Measurements from ENCODE around the gene LCMT1.

LCMT1 gene

GRCh38 chr16:25106567-25107465 lies 4.7 kb upstream of the LCMT1 start:
- no peak overlapping the region for H2BK12ac ChIP-seq (ENCODE audit: low read length)
- H3K4me3 ChIP-seq (ENCODE audit: low read depth, low read length) = peak overlapping the region; percentile 82
- H3K4ac ChIP-seq (ENCODE audit: low read depth, low read length) = peak overlapping the region; percentile 1
- H3K4me1 ChIP-seq (ENCODE audit: control insufficient read depth in 1 of 2, insufficient read depth in 2 of 2, low read length in 2 of 2) = peaks cover 3% of the 10 kb centered on the region in 2 experiments
- H3K27me3 ChIP-seq (ENCODE audit: insufficient read depth, low read length) = no peaks in the 10 kb centered on the region
- peak overlapping the region; percentile 31 for H4K12ac ChIP-seq (ENCODE audit: low read depth, low read length)
- peak overlapping the region; percentile 48 for H2AFZ ChIP-seq (ENCODE audit: insufficient read depth, low read length, poor library complexity)
- peak overlapping the region; percentile 91 for H3K4me2 ChIP-seq (ENCODE audit: low read length)
- WGBS (ENCODE audit: extremely low coverage, insufficient coverage, insufficient read length) = no CpG with 5 or more reads among the region's 63 CpGs
- peaks cover 4% of the 10 kb centered on the region for H3K79me2 ChIP-seq (ENCODE audit: control insufficient read depth, insufficient read depth, low read length, poor library complexity)
- H2AK5ac ChIP-seq (ENCODE audit: low read length) = no peak overlapping the region
- peaks cover 2% of the 10 kb centered on the region for H3K9me3 ChIP-seq (ENCODE audit: insufficient read depth, low read depth, low read length)
- peak; percentile 92 to 96 for DNase-seq
- H3K23ac ChIP-seq (ENCODE audit: low read length) = no peak overlapping the region
- H3K9ac ChIP-seq (ENCODE audit: low read length) = peak overlapping the region; percentile 92
- H3K27ac ChIP-seq (ENCODE audit: low read depth, low read length) = no peak overlapping the region
- peak overlapping the region; percentile 31 for H3K14ac ChIP-seq (ENCODE audit: low read length)
- H4K91ac ChIP-seq (ENCODE audit: low read depth, low read length) = peak overlapping the region; percentile 61
- peak overlapping the region; percentile 18 for H3K18ac ChIP-seq (ENCODE audit: low read length)
- no peaks in the 10 kb centered on the region for H3K36me3 ChIP-seq (ENCODE audit: control insufficient read depth in 1 of 2, insufficient read depth in 2 of 2, low read length in 2 of 2)
- peak overlapping the region; percentile 92 for H4K8ac ChIP-seq (ENCODE audit: low read depth, low read length)
- H2BK120ac ChIP-seq (ENCODE audit: insufficient read depth, low read length, poor library complexity) = peak overlapping the region; percentile 24
- no peak overlapping the region for H2BK5ac ChIP-seq (ENCODE audit: low read depth, low read length, poor library complexity)
- peaks cover 9% of the 10 kb centered on the region for H3K79me1 ChIP-seq (ENCODE audit: low read length)

GRCh38 chr16:25107466-25107792 lies 4.1 kb upstream of the LCMT1 start:
- peak overlapping the region; percentile 91 for H3K4me2 ChIP-seq (ENCODE audit: low read length)
- H3K27ac ChIP-seq (ENCODE audit: low read depth, low read length) = no peak overlapping the region
- H2BK5ac ChIP-seq (ENCODE audit: low read depth, low read length, poor library complexity) = no peak overlapping the region
- peak overlapping the region; percentile 87 for H4K8ac ChIP-seq (ENCODE audit: low read depth, low read length)
- no peak overlapping the region for H2BK12ac ChIP-seq (ENCODE audit: low read length)
- peaks cover 3 to 7% of the 10 kb centered on the region in 2 experiments for H3K4me1 ChIP-seq (ENCODE audit: control insufficient read depth in 1 of 2, insufficient read depth in 2 of 2, low read length in 2 of 2)
- H4K91ac ChIP-seq (ENCODE audit: low read depth, low read length) = peak overlapping the region; percentile 17
- peaks cover 9% of the 10 kb centered on the region for H3K79me1 ChIP-seq (ENCODE audit: low read length)
- DNase-seq = no peak
- H4K12ac ChIP-seq (ENCODE audit: low read depth, low read length) = peak overlapping the region; percentile 13
- H3K23ac ChIP-seq (ENCODE audit: low read length) = no peak overlapping the region
- peaks cover 3% of the 10 kb centered on the region for H3K9me3 ChIP-seq (ENCODE audit: insufficient read depth, low read depth, low read length)
- H2AFZ ChIP-seq (ENCODE audit: insufficient read depth, low read length, poor library complexity) = peak overlapping the region; percentile 17
- no peak overlapping the region for H3K18ac ChIP-seq (ENCODE audit: low read length)
- H3K4me3 ChIP-seq (ENCODE audit: low read depth, low read length) = no peak overlapping the region
- peak overlapping the region; percentile 90 for H3K9ac ChIP-seq (ENCODE audit: low read length)
- H3K27me3 ChIP-seq (ENCODE audit: insufficient read depth, low read length) = no peaks in the 10 kb centered on the region
- WGBS (ENCODE audit: extremely low coverage, insufficient coverage, insufficient read length) = no CpG with 5 or more reads among the region's 7 CpGs
- no peak overlapping the region for H3K4ac ChIP-seq (ENCODE audit: low read depth, low read length)
- H3K79me2 ChIP-seq (ENCODE audit: control insufficient read depth, insufficient read depth, low read length, poor library complexity) = peaks cover 8% of the 10 kb centered on the region
- H3K14ac ChIP-seq (ENCODE audit: low read length) = no peak overlapping the region
- no peak overlapping the region for H2AK5ac ChIP-seq (ENCODE audit: low read length)
- H2BK120ac ChIP-seq (ENCODE audit: insufficient read depth, low read length, poor library complexity) = no peak overlapping the region
- no peaks in the 10 kb centered on the region for H3K36me3 ChIP-seq (ENCODE audit: control insufficient read depth in 1 of 2, insufficient read depth in 2 of 2, low read length in 2 of 2)

GRCh38 chr16:25108054-25108453 lies 3.5 kb upstream of the LCMT1 start:
- WGBS (ENCODE audit: extremely low coverage, insufficient coverage, insufficient read length) = no CpG with 5 or more reads among the region's 3 CpGs
- no peak overlapping the region for H3K4me2 ChIP-seq (ENCODE audit: low read length)

GRCh38 chr16:25109643-25110042 lies 1.9 kb upstream of the LCMT1 start:
- Histone ChIP-seq H3K27ac (ENCODE audit: low read depth, low read length) (no peak overlapping the region), H3K14ac (ENCODE audit: low read length) (no peak overlapping the region), H2AK5ac (ENCODE audit: low read length) (no peak overlapping the region), H3K9ac (ENCODE audit: low read length) (no peak overlapping the region), H2BK5ac (ENCODE audit: low read depth, low read length, poor library complexity) (no peak overlapping the region), H3K36me3 (ENCODE audit: control insufficient read depth in 1 of 2, insufficient read depth in 2 of 2, low read length in 2 of 2) (peaks cover 0 to 2% of the 10 kb centered on the region in 2 experiments), H3K27me3 (ENCODE audit: insufficient read depth, low read length) (no peaks in the 10 kb centered on the region), H4K91ac (ENCODE audit: low read depth, low read length) (no peak overlapping the region), H3K4ac (ENCODE audit: low read depth, low read length) (no peak overlapping the region), H3K4me3 (ENCODE audit: low read depth, low read length) (no peak overlapping the region), H2AFZ (ENCODE audit: insufficient read depth, low read length, poor library complexity) (no peak overlapping the region), H4K8ac (ENCODE audit: low read depth, low read length) (no peak overlapping the region), H3K4me1 (ENCODE audit: control insufficient read depth in 1 of 2, insufficient read depth in 2 of 2, low read length in 2 of 2) (peaks cover 3 to 7% of the 10 kb centered on the region in 2 experiments), H2BK12ac (ENCODE audit: low read length) (no peak overlapping the region), H3K79me2 (ENCODE audit: control insufficient read depth, insufficient read depth, low read length, poor library complexity) (peaks cover 8% of the 10 kb centered on the region), H3K4me2 (ENCODE audit: low read length) (no peak overlapping the region), H3K18ac (ENCODE audit: low read length) (no peak overlapping the region), H3K79me1 (ENCODE audit: low read length) (peaks cover 9% of the 10 kb centered on the region), H2BK120ac (ENCODE audit: insufficient read depth, low read length, poor library complexity) (no peak overlapping the region), H3K9me3 (ENCODE audit: insufficient read depth, low read depth, low read length) (peaks cover 3% of the 10 kb centered on the region), H3K23ac (ENCODE audit: low read length) (no peak overlapping the region), H4K12ac (ENCODE audit: low read depth, low read length) (no peak overlapping the region)
- DNase-seq = peak; percentile 60 to 85
- no CpG with 5 or more reads among the region's 4 CpGs for WGBS (ENCODE audit: extremely low coverage, insufficient coverage, insufficient read length)

More at GRCh38 chr16:25108054-25108453, 3.5 kb upstream of the LCMT1 start:
- no peak overlapping the region for H3K14ac ChIP-seq (ENCODE audit: low read length)
- H3K4ac ChIP-seq (ENCODE audit: low read depth, low read length) = no peak overlapping the region
- H3K4me3 ChIP-seq (ENCODE audit: low read depth, low read length) = no peak overlapping the region
- no peak for DNase-seq
- no peak overlapping the region for H2BK120ac ChIP-seq (ENCODE audit: insufficient read depth, low read length, poor library complexity)
- H3K18ac ChIP-seq (ENCODE audit: low read length) = no peak overlapping the region
- no peak overlapping the region for H3K27ac ChIP-seq (ENCODE audit: low read depth, low read length)
- no peak overlapping the region for H4K12ac ChIP-seq (ENCODE audit: low read depth, low read length)
- no peaks in the 10 kb centered on the region for H3K36me3 ChIP-seq (ENCODE audit: control insufficient read depth in 1 of 2, insufficient read depth in 2 of 2, low read length in 2 of 2)
- no peak overlapping the region for H2AFZ ChIP-seq (ENCODE audit: insufficient read depth, low read length, poor library complexity)
- no peak overlapping the region for H2BK12ac ChIP-seq (ENCODE audit: low read length)
- H3K9ac ChIP-seq (ENCODE audit: low read length) = no peak overlapping the region
- H4K8ac ChIP-seq (ENCODE audit: low read depth, low read length) = no peak overlapping the region
- H4K91ac ChIP-seq (ENCODE audit: low read depth, low read length) = no peak overlapping the region
- peaks cover 3 to 7% of the 10 kb centered on the region in 2 experiments for H3K4me1 ChIP-seq (ENCODE audit: control insufficient read depth in 1 of 2, insufficient read depth in 2 of 2, low read length in 2 of 2)
- H3K79me1 ChIP-seq (ENCODE audit: low read length) = peaks cover 9% of the 10 kb centered on the region
- H3K27me3 ChIP-seq (ENCODE audit: insufficient read depth, low read length) = no peaks in the 10 kb centered on the region
- H3K23ac ChIP-seq (ENCODE audit: low read length) = no peak overlapping the region
- H2BK5ac ChIP-seq (ENCODE audit: low read depth, low read length, poor library complexity) = no peak overlapping the region
- H3K79me2 ChIP-seq (ENCODE audit: control insufficient read depth, insufficient read depth, low read length, poor library complexity) = peaks cover 8% of the 10 kb centered on the region
- H3K9me3 ChIP-seq (ENCODE audit: insufficient read depth, low read depth, low read length) = peaks cover 3% of the 10 kb centered on the region
- no peak overlapping the region for H2AK5ac ChIP-seq (ENCODE audit: low read length)

All from trophoblast cell (in vitro differentiated cells and primary cell).